GM19372 (cell line): ENCODE measurements around the gene BAG3.
"Not testable (repeated sequence)": the region's sequence is repeated elsewhere in the genome, so short reads cannot be mapped to it uniquely, and the experiment has no call there.

Experiments used
- ATAC-seq: cut with Tn5 transposase; IDR thresholded peaks from one replicate; pipeline ENCODE4 v1.9.1; 2021; ENCODE audit warnings: mild to moderate bottlenecking, low read depth, moderate library complexity; ENCODE audit not compliant: unreplicated experiment

The BAG3 gene

GRCh38 chr10:119640384-119640783 lies 10.8 kb upstream of the BAG3 start:
- no peak for ATAC-seq

DNA sequence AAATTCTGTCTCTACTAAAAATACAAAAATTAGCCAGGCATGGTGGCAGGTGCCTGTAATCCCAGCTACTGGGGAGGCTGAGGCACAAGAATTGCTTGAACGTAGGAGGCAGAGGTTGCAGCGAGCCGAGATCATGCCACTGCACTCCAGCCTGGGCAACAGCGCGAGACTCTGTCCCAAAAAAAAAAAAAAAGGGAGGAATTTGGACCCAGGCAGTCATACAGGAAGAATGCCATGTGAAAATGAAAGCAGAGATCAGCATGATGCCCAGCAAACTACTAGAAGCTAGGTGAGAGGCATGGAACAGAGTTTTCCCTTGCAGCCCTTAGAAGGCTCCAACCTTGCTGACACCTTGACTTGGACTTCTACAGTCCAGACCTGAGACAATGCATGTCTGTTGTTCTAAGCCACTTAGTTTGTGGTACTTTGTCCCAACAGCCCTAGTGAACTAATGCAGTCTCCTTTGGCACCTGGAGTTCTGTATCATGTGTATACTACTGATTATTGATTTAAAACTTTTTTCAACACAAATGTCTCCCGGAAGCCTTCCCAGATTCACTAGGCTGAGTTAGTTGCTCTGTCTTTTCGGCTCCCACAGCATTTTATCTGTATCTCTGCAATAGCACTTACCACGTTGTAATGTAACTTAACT lies 10.2 kb upstream of the BAG3 start:
- no peak for ATAC-seq

DNA sequence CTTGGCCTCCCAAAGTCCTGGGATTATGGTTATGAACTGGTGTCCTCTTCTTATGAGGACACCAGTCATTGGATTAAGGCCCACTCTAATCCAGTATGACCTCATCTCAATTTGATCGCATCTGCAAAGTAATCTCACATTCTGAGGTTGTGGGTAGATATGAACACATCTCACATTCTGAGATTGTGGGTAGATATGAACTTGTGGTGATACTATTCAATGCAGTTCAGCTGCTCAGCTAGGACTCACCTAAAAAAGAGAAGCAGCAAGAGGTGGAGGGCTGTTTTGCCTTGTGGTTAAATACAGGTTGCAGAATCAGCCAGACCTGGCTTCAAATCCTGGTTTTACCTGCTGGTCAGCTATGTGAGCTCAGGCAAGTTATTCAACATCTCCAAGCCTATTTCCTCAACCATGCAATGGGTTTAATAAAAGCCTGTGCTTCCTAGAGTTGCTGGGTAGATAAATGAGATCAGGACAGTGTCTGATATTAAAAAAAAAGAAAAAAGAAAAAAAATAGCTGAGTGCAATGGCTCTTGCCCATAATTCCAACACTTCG lies 8.5 kb upstream of the BAG3 start:
- ATAC-seq, result no peak

- ATAC-seq, result no peak
These were observed 7.6 kb upstream of the BAG3 start for GRCh38 chr10:119643306-119644204.

DNA sequence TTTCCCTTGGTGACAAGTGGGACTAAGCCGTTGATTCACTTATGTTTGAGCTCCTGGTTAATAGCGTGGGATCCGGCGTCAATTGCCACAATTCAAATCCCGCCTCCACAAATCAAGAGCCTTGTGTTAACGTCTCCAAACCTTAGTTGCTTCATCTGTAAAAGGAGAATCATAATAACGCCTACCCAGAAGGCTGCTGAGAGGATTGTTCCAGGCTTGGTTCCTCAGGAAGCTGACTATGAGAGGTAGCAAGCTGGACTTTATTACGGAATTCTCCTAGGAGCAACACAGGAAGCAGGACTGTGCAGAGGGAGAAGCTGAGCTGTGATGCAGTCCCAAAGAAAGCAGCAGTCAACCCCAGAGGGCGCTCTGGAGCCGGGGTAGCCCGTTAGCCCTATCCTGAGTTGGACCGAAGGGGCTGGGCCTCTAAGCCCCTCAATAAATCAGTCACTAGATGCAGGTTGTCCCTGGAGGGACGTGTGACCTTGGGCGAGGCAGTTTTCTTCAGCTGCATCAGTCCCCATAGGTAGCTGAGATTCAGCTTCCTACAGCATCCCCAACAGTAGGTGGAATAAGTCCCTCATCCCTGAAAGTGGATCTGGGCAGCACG lies 6.9 kb upstream of the BAG3 start:
- no peak for ATAC-seq

DNA sequence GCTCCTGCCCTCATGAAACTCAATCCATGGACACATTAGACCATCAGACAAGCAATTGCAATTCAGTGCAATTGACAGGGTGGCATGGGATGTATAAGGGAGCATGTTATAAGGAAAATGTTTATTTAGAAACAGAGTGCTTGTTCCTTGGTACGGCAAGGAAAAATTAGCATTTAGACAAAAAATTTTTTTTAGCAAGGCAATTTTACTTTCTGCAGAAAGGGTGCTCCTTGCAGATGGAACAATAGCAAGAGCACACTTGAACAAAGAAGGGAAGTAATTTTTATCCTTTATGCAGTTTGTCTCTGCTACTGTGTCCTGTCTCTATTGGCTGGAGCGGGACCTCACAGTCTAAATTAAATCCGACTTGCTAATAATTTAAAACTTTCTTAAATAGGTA lies 6.2 kb upstream of the BAG3 start:
- no peak for ATAC-seq

DNA sequence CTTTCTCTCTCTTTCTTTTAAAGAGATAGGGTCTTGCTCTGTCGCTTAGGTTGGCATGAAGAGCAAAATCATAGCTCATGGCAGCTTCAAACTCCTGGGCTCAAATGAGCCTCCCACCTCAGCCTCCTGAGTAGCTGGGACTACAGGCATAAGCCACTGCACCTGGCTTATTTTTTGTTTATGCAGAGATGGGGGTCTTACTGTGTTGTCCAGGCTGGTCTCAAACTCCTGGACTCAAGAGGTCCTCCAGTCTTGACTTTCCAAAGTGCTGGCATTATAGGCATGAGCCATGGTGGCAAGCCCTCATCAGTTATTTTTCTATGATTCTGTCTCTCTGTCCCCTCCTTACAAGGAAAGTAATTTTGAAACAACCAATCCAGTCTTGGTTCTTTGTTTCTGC lies 1.1 kb upstream of the BAG3 start:
- no peak for ATAC-seq

- peak; percentile 32 for ATAC-seq
These were observed 557 bp downstream of the BAG3 start for GRCh38 chr10:119651514-119652360.

GRCh38 chr10:119652361-119652730 lies 1.2 kb downstream of the BAG3 start:
- ATAC-seq, result no peak

- ATAC-seq, result no peak
These were observed 2.0 kb downstream of the BAG3 start for GRCh38 chr10:119653209-119653608.

- no peak for ATAC-seq
These were observed 2.7 kb downstream of the BAG3 start for GRCh38 chr10:119653916-119654315.

DNA sequence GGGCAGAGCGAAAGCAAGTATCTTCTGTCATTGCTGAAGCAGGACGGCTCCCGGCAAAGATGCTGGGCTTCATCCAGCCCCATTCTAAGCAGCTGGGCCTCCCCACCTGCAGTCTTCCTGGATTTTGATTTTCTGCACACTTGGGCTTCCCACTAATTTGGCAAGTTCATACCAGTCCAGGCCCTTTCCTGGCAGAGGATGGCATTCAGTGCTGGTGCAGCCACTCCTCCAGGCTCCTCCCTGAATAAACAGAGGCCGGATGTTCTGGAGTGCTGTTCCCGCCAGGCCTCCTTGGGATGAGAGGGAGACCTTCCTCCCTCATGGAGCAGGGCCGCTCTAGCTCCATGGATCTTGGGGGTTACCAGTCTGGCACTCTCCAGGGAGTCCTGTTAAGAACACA lies 3.4 kb downstream of the BAG3 start:
- no peak for ATAC-seq

DNA sequence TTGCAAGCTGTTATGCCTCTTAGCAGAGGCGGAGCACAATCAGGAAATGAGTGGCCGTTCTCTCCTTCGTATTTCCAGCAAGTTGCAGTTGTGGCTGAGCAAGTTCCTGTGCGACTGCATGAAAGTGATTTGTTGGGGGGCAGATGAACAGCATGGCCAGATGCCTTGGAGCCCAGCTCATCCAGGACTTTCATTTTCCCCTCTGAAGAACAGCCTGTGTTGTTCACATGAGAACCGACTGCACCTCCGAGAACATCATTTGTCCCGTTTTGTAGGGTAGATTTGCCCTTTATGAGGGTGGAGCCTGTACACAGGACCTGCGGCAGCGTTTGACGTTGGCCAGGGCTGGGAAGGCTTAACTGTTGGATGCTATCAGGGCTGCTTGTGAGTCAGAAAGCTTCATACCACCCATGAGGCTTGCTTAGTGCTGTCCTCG lies 4.4 kb downstream of the BAG3 start:
- ATAC-seq, result no peak

DNA sequence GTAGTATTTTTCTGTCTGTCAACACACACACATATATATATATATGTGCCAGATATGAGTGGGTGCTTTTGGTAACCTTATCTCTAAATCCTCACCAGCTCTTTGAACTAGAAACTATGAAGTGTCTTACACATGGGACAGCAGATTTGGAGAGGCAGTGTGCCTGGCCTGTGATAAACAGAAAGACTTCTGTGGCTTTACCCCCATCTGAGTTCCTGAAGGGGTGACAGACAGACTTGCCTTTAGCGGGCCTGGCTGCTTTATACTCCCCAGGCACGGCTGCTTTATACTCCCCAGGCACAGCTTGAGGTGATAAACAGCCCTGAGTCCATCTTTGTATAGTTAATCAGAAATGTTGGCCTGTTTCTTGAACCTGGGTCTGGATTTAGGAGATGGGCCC lies 5.6 kb downstream of the BAG3 start:
- ATAC-seq, result no peak

DNA sequence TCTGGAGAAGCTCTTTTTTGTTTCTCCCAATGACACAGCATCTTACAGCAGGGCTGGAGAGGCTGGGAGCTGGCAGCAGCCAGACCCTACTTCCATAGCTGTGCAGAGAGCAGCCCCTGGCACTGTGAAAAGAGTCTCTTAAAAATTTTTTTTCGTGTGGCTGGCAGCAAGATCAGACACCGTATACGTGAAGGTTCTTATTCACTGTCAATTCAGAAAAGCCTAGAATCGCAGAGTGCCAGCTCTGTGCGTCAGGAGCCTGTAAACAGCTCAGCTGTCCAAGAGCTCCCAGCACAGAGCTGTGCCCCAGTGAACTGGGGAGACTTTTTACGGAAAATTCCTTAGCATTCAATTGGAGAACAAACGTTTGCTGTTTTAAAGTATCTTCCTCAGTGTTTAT lies 6.5 kb downstream of the BAG3 start:
- ATAC-seq, result no peak

GRCh38 chr10:119658274-119658673 lies 7.1 kb downstream of the BAG3 start:
- ATAC-seq, result no peak

DNA sequence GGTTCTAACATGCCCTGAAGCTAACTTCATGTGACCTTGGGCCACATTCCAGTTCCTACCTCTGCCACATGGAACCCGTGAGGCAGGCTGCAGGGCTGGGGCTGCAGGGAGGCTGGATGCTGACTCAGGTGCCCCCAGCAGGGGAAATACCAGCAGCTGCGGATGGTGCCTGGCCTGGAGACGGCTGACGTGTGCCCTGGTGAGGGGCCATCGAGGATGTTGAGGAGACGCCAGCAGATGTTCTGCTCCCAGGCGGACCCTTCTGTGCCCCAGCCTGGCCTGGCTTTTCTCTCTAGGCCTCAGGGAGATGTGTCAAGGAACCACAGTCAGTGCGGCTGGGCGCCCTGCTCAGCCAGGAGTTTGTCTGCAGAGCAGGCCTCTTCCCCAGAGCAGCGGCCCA lies 8.8 kb downstream of the BAG3 start:
- no peak for ATAC-seq

DNA sequence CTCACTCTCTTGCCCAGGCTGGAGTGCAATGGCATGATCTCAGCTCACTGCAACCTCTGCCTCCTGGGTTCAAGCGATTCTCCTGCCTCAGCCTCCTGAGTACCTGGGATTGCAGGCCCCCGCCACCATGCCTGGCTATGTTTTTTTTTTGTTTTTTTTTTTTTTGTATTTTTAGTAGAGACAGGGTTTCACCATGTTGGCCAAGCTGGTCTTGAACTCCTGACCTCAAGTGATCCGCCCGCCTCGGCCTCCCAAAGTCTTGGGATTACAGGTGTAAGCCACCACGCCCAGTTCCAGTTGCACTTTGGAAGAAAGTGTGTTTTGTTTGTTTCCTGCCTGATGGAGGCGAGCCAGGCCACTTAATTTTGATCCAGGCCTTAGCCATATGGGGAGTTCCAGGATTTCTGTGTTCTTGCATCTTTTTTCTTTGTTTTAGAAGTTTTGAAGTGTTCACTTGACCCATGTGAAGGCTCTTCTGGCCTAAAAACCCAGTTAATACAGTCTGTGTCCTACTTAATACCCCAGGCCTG lies 11.0 kb downstream of the BAG3 start:
- ATAC-seq, result not testable (repeated sequence)

DNA sequence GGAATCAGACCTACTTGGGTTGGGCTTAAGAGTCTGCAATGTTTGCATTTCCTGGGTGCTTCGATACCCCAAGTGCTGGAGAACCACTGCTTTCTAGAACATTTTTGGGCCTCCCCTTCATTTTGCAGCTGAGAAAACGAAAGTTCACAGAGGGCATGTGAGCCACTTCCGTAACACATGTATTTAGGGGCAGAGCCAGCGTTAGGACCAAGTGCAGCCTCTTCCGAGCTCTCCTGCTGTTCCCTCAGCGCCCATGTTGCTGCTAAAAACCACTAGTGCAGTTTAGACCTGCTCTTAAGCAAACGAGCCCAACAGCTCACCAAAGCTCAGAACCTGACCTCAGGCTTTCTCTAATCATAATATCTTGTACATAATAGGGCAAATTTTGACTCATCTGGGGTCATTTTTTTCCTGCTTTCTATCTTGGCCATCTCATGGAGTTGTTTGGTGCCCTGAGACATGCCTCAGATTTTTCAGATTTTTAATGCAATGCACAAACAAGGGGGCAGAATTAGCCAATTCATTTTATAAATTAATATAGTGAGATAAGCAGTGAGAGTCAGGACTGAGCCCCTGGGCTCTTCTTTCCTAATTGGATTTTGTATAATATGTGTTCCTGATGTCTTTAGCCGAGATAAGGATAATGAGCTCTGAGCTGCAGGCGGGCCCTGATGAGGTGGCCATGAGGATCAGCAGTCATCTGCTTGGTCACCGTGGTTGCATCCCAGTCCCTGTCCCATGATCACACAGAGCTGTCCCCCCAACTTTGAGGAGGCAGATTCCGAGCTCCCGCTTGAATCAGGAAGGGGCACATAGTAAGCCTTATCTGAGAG lies 12.9 kb downstream of the BAG3 start:
- ATAC-seq, result no peak
